Raji (cell line): ENCODE results near the gene ATP8A2.

Experiments
- POLR2A ChIP-seq: IDR thresholded peaks from 2 replicates; pipeline ENCODE4 v1.6.1; 2011; ENCODE audit warnings: low read depth, low read length, control low read depth; ENCODE audit not compliant: insufficient read depth

ATP8A2 gene

GRCh38 chr13:25881971-25882451, 510.2 kb downstream of the ATP8A2 start:
- no peak for TF ChIP-seq POLR2A

- no peak for TF ChIP-seq POLR2A
These were observed 510.9 kb downstream of the ATP8A2 start for GRCh38 chr13:25882466-25883357.

- no peak for TF ChIP-seq POLR2A
These were observed 513.6 kb downstream of the ATP8A2 start for GRCh38 chr13:25885418-25885817.

- TF ChIP-seq POLR2A = no peak
These were observed 514.9 kb downstream of the ATP8A2 start for GRCh38 chr13:25886438-25887214.

GRCh38 chr13:25887962-25888655, 516.3 kb downstream of the ATP8A2 start:
- TF ChIP-seq POLR2A = no peak

GRCh38 chr13:25890671-25891212, 519.0 kb downstream of the ATP8A2 start:
- TF ChIP-seq POLR2A = no peak

- no peak for TF ChIP-seq POLR2A
These were observed 527.2 kb downstream of the ATP8A2 start for GRCh38 chr13:25898991-25899390.

GRCh38 chr13:25899464-25899863, 527.7 kb downstream of the ATP8A2 start:
- TF ChIP-seq POLR2A = no peak

GRCh38 chr13:25899952-25900351, 528.2 kb downstream of the ATP8A2 start:
- TF ChIP-seq POLR2A = no peak

- TF ChIP-seq POLR2A = no peak
These were observed 529.9 kb downstream of the ATP8A2 start for GRCh38 chr13:25901460-25902376.

- no peak for TF ChIP-seq POLR2A
These were observed 530.7 kb downstream of the ATP8A2 start for GRCh38 chr13:25902455-25902854.

- no peak for TF ChIP-seq POLR2A
These were observed 531.1 kb downstream of the ATP8A2 start for GRCh38 chr13:25902891-25903341.

- no peak for TF ChIP-seq POLR2A
These were observed 533.1 kb downstream of the ATP8A2 start for GRCh38 chr13:25904830-25905229.

GRCh38 chr13:25905611-25906010, 533.8 kb downstream of the ATP8A2 start:
- TF ChIP-seq POLR2A = no peak
